Pancreas (tissue), 10 donors: ENCODE results near the gene PSAPL1. TPM values are rescaled to one million over a fixed set of nuclear protein-coding genes. Genes with fewer than 3 reads are reported as not detected.

ENCODE experiments used
- ATAC-seq, 4 donors: fragments of 200-7000 bp; cut with Tn5 transposase; one replicate each; pipeline versions ENCODE4 v1.8.0 to v1.9.1; 2020; ENCODE audit warnings: mild to moderate bottlenecking in 4 of 4, moderate library complexity in 4 of 4
- DNase-seq, 6 donors: peaks; one replicate each; pipeline ENCODE4 v3.0.0-alpha.2; 2020
- FAIRE-seq: peaks from 2 replicates; lab custom pipeline; 2012; peaks lifted over from hg19 to GRCh38; lab: Jason Lieb, UNC
- H3K27ac ChIP-seq, 4 donors: fragments of 200-600 bp; sonication (generic); 1 replicate in 3 of 4; 2 replicates in 1 of 4; pipeline versions ENCODE4 v1.5.0 to v1.8.0; 2020
- H3K27me3 ChIP-seq, 4 donors: fragments of 200-600 bp; one replicate each; pipeline ENCODE4 v1.8.0; 2021
- H3K36me3 ChIP-seq, 3 donors: fragments of 200-600 bp; sonication (generic) in 1 of 3; one replicate each; pipeline versions ENCODE4 v1.5.0 to v1.8.0; 2020 to 2021
- H3K4me1 ChIP-seq, 3 donors: fragments of 200-600 bp; one replicate each; pipeline ENCODE4 v1.8.0; 2021
- H3K4me3 ChIP-seq, 4 donors: fragments of 200-600 bp; sonication (generic) in 2 of 4; one replicate each; pipeline versions ENCODE4 v1.5.0 to v1.8.0; 2020 to 2021
- H3K9me3 ChIP-seq, 4 donors: fragments of 200-600 bp; one replicate each; pipeline ENCODE4 v1.8.0; 2021
- WGBS, 2 donors: extraction: QIAGEN DNeasy Blood & Tissue Kit; methylation state at CpG; one replicate each; pipeline ENCODE4 v1.1.7; 2013; 5-methylcytosine and 5-hydroxymethylcytosine counted together
- intact Hi-C, 3 donors: fragments of 100-400 bp; cut with DNase I; formaldehyde crosslinking; loops; one replicate each; pipeline versions ENCODE4 v1.11.1 to v1.14.2; 2022
- polyA plus RNA-seq, 2 donors: library from polyadenylated mRNA; stranded (reverse); fragments of 200-250 nt; gene quantifications; one replicate each; pipeline ENCODE4 v1.2.3, GENCODE V29; 2013
- total RNA-seq, 6 donors: library from RNA; stranded (reverse); fragmentation: NEBNext Ultra II Directional in 4 of 6; extraction: Animal tissue kit (Norgen Biotek cat#: 25700) in 4 of 6; gene quantifications; one replicate each; pipeline versions ENCODE4 v1.2.1 to v1.2.4, GENCODE V29; 2021 to 2023
- TF ChIP-seq, protein P1 (sequence below), 4 donors: fragments of 200-600 bp; sonication (generic) in 3 of 4; IDR thresholded peaks; one replicate each; pipeline versions ENCODE4 v1.5.0 to v1.8.0; 2021; ENCODE audit warnings: antibody characterized with exemption in 4 of 4
- donor health status: healthy with polysubstance abuse.
- donor health status: DM: no; HTN: no; CAD: no; lungs with moderate emphysema.
- donor health status: DM: no; HTN: no; CAD: no.
- donor health status: control.
- donor health status: control.
- donor health status: Bipolar disorder and iron deficiency.
- donor health status: DM: yes; HTN: yes; CAD: no.
- donor health status: DM: no; HTN: no; CAD: no.
- donor health status: DM: no; HTN: no; CAD: no.
- donor health status: DM: yes; HTN: yes; CAD: no.

The PSAPL1 gene
- total and polyA plus RNA-seq, 8 donors, result 0.06 TPM; not detected in 7

DNA sequence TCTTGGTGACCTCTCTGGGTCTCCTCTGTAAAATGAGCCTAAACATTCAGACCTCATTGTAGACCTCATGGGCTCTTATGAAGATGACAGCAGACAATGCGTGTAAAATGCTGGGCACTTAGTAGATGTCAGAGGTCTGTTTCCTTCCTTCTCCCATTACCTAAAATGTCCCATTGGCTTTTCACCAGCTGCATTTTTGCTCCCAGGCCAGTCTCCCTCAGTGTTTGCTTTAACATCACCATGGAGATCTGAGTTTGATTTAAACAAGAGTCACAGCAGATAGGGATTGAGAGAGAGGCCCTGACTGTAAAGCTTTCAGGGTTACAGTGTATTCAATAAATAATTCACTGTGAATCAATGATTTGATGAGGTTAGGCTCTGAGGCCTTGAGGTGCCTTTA, 24.3 kb downstream of the PSAPL1 start:
- 50 to 60% methylated on average over 1 of the region's 1 CpG for WGBS, 2 donors
- intact Hi-C loops, result no loop called here
- H3K27me3 ChIP-seq, result peaks cover 0 to 6% (median 0%) of the 10 kb centered on the region in 4 donors
- H3K9me3 ChIP-seq, result no peaks in the 10 kb centered on the region
- FAIRE-seq (no peak), DNase-seq (no peak), ATAC-seq (peak in 1 of 4 donors; percentile 44)
- TF ChIP-seq, protein P1, sequence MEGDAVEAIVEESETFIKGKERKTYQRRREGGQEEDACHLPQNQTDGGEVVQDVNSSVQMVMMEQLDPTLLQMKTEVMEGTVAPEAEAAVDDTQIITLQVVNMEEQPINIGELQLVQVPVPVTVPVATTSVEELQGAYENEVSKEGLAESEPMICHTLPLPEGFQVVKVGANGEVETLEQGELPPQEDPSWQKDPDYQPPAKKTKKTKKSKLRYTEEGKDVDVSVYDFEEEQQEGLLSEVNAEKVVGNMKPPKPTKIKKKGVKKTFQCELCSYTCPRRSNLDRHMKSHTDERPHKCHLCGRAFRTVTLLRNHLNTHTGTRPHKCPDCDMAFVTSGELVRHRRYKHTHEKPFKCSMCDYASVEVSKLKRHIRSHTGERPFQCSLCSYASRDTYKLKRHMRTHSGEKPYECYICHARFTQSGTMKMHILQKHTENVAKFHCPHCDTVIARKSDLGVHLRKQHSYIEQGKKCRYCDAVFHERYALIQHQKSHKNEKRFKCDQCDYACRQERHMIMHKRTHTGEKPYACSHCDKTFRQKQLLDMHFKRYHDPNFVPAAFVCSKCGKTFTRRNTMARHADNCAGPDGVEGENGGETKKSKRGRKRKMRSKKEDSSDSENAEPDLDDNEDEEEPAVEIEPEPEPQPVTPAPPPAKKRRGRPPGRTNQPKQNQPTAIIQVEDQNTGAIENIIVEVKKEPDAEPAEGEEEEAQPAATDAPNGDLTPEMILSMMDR (IDR thresholded peaks at IDR 0.05), result no peak
- H3K4me3 ChIP-seq, result no peak overlapping the region
- H3K36me3 ChIP-seq, result no peaks in the 10 kb centered on the region
- no peaks in the 10 kb centered on the region for H3K4me1 ChIP-seq
- no peak overlapping the region for H3K27ac ChIP-seq

DNA sequence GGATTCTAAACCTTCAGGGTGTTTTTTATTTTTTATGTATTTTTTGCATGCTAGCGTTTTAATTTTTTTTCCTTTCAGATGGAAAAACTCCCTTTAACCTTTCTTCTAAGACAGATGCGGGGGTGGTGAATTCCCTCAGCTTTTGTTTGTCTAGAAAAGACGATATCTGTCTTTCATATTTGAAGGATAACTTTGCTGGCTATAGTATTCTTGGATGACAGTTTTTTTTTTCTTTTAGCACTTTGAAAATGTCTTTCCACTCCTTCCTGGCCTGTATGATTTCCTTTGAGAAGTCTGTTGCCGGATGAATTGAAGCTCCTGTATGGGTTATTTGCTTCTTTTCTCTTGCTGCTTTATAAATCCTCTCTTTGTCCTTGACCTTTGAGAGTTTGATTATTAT, 26.6 kb downstream of the PSAPL1 start:
- WGBS, 2 donors, result 77 to 78% methylated on average over 4 of the region's 4 CpGs
- H3K27ac ChIP-seq, result no peak overlapping the region
- DNase-seq, result no peak
- H3K36me3 ChIP-seq, result no peaks in the 10 kb centered on the region
- no peaks in the 10 kb centered on the region for H3K4me1 ChIP-seq
- ATAC-seq, result no peak
- TF ChIP-seq, protein P1 (IDR thresholded peaks at IDR 0.05), result no peak
- intact Hi-C loops, result no loop called here
- H3K9me3 ChIP-seq, result no peaks in the 10 kb centered on the region
- H3K27me3 ChIP-seq, result peaks cover 0 to 6% (median 0%) of the 10 kb centered on the region in 4 donors
- FAIRE-seq, result no peak
- no peak overlapping the region for H3K4me3 ChIP-seq

DNA sequence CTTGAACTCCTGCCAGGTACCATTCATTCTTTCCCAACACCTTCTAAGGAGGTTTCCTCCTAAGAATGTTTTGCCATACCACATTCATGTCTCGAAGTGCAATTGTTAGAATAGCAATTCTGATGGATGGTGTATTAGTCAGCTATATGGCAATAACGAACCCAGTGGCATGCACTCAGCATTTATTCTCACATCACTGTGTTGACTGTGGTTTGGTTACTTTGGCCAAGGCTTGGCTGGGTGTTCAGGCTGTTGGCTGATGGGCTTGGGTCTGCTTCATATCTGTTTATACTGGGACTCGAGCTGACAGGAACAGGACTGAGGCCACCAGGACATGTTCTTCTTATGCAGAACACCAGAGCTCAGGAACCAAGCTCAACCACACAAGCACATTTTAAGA, 31.7 kb downstream of the PSAPL1 start:
- H3K4me1 ChIP-seq, result no peaks in the 10 kb centered on the region
- peak in 2 of 4 donors; percentile 35 to 43 for ATAC-seq
- no peaks in the 10 kb centered on the region for H3K36me3 ChIP-seq
- peaks cover 0 to 6% (median 0%) of the 10 kb centered on the region in 4 donors for H3K27me3 ChIP-seq
- TF ChIP-seq, protein P1 (IDR thresholded peaks at IDR 0.05), result no peak
- no peak overlapping the region for H3K4me3 ChIP-seq
- DNase-seq, result peak in 1 of 6 donors; percentile 5
- no peak overlapping the region for H3K27ac ChIP-seq
- no peaks in the 10 kb centered on the region for H3K9me3 ChIP-seq
- intact Hi-C loops, result no loop called here
- FAIRE-seq, result no peak
- WGBS, 2 donors, result 35 to 38% methylated on average over 3 of the region's 3 CpGs

DNA sequence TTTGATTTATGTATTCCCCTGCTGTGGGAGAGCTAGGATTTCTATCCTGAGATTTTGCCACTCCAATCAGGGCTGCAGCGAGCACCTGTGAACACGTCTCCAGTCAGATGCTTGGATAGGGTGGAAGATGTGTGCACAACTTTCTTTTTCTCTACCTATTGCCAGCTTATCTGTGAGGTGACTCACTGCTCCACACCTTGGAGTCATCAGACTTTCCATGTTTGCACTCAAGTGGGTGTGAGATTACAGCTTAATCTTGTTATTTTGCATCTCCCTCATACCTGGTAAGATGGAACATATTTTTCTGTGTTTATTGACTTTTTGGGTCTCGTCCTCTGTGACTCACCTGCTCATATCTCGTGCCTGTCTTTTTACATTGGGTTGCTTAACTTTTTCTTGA, 32.2 kb downstream of the PSAPL1 start:
- intact Hi-C loops, result no loop called here
- ATAC-seq (peak; percentile 63 to 81 (median 68)), FAIRE-seq (no peak), DNase-seq (peak in 1 of 6 donors; percentile 2)
- no peaks in the 10 kb centered on the region for H3K4me1 ChIP-seq
- no peak overlapping the region for H3K4me3 ChIP-seq
- TF ChIP-seq, protein P1 (IDR thresholded peaks at IDR 0.05), result no peak
- no peak overlapping the region for H3K27ac ChIP-seq
- no peaks in the 10 kb centered on the region for H3K36me3 ChIP-seq
- H3K9me3 ChIP-seq, result no peaks in the 10 kb centered on the region
- 11 to 13% methylated on average over 4 of the region's 4 CpGs for WGBS, 2 donors
- H3K27me3 ChIP-seq, result peaks cover 0 to 6% (median 0%) of the 10 kb centered on the region in 4 donors

DNA sequence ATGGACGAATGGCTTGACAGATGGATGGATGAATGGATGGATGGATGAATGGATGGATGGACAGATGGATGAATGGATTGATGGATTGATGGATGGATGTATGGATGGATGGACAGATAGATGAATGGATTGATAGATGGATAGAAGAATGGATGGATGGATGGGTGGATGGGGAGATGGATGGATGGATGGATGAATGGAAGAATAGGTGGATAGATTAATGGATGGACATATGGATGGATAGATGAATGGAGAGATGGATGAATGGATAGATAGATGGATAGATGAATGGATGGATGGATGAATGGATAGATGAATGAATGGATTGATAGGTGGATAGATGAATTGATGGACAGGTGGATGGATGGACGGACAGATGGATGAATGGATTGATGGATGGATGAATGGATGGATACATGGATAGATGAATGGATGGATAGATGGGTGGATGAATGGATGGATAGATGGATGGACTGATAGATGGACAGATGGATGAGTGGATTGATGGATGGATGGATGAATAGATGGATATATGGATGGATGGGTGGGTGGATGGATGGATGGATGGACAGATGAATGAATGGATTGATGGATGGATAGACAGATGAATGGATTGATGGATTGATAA, 33.9 kb downstream of the PSAPL1 start:
- Histone ChIP-seq H3K4me3 (no peak overlapping the region), H3K9me3 (no peaks in the 10 kb centered on the region), H3K36me3 (no peaks in the 10 kb centered on the region), H3K4me1 (no peaks in the 10 kb centered on the region), H3K27ac (no peak overlapping the region), H3K27me3 (no peaks in the 10 kb centered on the region)
- 36 to 39% methylated on average over 2 of the region's 2 CpGs for WGBS, 2 donors
- DNase-seq, result no peak
- ATAC-seq, result no peak
- TF ChIP-seq, protein P1 (IDR thresholded peaks at IDR 0.05), result no peak
- intact Hi-C loops, result no loop called here
- FAIRE-seq, result no peak
